GM21528 (cell line): ENCODE measurements around the gene HEPACAM2.

Experiments used
- ATAC-seq: cut with Tn5 transposase; IDR thresholded peaks from one replicate; pipeline ENCODE4 v1.9.1; 2021; ENCODE audit warnings: mild to moderate bottlenecking, moderate library complexity; ENCODE audit not compliant: unreplicated experiment, low FRiP score

HEPACAM2 gene

DNA sequence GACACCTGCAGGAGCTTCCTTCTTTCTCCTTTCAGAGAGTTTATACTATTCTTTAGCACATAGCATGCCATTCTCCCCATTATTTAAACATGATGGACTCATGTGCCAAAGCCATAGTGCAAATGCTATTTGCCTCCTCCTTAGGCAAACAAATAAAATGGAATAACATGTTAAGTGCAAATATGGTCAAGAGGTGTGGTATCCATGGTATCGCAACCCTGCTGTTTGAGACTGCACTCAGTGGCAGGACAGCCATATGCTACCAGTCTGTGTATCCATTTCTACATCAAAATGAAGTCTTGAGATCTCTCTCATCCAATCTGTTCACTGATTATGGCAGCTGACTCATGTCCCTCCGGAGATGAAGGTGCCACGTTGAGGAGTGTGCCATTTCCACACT, 22.8 kb downstream of the HEPACAM2 start:
- ATAC-seq, result no peak

GRCh38 chr7:93202594-93203250, 23.5 kb downstream of the HEPACAM2 start:
- no peak for ATAC-seq

- no peak for ATAC-seq
Observed at GRCh38 chr7:93198472-93198871, 27.8 kb downstream of the HEPACAM2 start.

DNA sequence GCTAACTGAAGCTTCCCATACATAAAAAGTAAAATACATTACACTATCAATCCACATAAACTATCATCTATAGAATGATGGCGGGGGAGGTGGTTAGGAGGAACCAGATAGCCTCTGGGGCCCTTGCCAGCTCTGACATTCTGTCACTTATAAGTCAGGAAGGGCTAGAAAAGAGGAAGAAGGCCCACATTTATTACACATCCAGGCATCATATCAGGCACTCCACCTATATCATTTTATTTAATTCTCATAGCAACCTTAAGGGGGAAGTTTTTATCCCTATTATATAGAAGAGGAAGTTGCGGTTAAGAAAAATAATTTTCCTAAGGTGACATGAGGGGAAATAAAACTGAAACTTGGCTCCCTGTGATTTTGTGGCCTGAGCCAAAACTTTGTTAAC, 29.9 kb downstream of the HEPACAM2 start:
- ATAC-seq, result no peak

GRCh38 chr7:93194386-93194785, 31.9 kb downstream of the HEPACAM2 start:
- ATAC-seq, result no peak

- no peak for ATAC-seq
Observed at GRCh38 chr7:93188870-93189634, 37.2 kb downstream of the HEPACAM2 start.

GRCh38 chr7:93185303-93186027, 40.8 kb downstream of the HEPACAM2 start:
- no peak for ATAC-seq

GRCh38 chr7:93179173-93179572, 47.1 kb downstream of the HEPACAM2 start:
- no peak for ATAC-seq

- ATAC-seq, result no peak
Observed at GRCh38 chr7:93178213-93178612, 48.1 kb downstream of the HEPACAM2 start.

- ATAC-seq, result no peak
Observed at GRCh38 chr7:93176992-93177580, 49.2 kb downstream of the HEPACAM2 start.

- ATAC-seq, result no peak
Observed at GRCh38 chr7:93175219-93175618, 51.0 kb downstream of the HEPACAM2 start.

DNA sequence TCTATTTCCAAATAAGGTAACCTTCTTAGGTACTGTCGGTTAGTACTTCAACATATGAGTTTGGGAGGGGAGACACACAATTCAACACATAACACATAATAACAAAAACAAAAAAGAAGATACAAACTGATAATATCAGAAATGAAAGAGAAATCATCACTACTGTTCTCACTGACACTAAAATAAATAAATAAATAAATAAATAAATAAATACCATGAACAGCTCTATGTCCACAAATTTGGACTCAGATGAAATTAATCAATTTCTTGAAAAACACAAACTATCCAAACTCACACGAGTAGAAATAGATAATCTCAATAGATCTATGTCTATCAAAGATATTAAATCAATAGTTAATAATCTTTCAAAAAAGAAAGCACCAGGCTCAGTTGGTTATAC, 53.6 kb downstream of the HEPACAM2 start:
- no peak for ATAC-seq

DNA sequence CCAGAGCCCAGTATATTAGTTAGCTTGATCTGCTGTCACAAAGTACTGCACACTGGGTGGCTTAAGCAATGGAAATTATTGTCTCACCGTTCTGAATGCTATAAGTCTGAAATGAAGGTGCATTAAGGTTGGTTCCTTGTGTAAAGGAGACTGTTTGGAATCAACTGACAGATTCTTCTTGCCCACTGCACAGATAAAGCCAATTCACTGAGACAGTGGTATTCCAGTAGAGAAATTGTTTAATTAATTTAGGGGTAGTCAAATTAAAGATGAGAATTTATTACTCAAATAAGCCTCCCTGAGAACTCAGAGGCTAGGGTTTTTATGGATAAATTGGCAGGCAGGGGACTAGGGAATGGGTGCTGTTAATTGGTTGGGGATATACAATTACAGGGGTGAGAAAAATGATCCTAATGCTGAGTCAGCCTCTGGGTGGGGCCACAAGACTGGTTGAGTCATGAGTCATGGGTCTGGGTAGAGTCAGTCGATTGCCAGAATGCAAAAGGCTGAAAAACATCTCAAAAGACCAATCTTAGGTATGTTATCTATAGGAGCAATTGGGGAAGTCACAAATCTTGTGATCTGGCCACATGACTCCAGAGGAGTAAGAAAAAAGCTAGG, 54.6 kb downstream of the HEPACAM2 start:
- ATAC-seq, result no peak

- peak; percentile 100 for ATAC-seq
Observed at GRCh38 chr7:93165447-93165846, 60.8 kb downstream of the HEPACAM2 start.

DNA sequence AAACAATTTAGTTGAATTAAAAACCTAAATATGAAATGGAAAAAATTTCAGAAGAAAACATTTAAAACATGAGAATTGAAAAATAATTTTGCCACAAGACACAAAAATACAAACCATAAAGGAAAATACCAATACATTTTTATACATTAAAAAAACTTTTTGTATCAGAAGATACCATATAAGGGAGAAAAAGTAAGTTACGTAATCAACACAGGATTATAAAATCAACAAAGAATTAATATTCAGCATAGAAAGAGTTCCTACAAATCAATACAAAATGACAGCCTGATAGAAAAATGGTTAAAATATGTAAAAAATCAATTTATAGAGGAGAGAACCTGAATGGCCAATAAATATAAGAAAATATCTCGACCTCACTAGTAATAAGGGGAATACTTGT, 61.5 kb downstream of the HEPACAM2 start:
- no peak for ATAC-seq

DNA sequence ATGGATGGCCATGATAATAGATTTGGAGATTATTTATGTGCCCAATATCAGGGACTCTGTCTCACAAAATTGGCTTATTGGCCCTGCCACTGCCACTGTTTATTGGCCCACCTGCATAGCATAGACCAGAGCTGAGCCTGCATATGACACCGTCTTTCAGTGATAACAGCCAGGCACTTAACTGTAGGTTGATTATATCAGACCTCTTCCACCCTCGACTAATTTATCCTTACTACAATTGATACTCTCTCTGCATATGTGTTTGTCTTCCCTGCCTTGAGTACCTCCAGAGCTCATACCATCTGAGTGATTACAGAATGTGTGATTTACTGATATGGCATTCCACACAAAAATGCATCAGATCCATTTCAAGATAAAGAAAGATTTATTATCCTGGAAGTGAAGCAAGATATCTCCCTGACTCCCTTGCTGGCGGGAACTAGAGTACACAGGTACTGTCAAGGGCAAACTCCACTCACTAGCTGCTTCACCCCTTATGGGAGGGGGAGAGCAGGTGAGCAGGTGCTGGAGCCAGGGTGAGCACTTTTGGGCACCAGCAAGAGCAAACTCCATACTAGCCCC, 65.0 kb downstream of the HEPACAM2 start:
- ATAC-seq, result no peak

DNA sequence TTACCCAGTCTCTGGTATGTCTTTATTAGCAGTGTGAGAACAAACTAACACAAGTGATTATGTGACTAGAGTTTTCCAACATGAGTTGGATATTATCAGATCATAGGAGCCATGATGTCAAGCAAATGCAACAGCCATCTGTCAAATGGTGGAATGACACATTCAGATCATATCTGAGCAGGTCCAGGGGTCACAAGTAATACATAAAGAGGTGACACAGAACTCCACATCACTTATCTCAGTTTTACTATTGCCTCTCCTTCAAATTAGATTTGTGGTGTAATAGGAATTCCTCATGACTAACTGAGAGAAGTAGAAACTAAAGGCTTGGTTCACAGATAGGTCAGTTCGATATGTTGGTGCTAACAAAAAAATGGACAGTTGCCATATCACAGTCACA, 65.9 kb downstream of the HEPACAM2 start:
- ATAC-seq, result no peak

GRCh38 chr7:93159490-93159889, 66.8 kb downstream of the HEPACAM2 start:
- ATAC-seq, result no peak

GRCh38 chr7:93156884-93157283, 69.4 kb downstream of the HEPACAM2 start:
- no peak for ATAC-seq

- no peak for ATAC-seq
Observed at GRCh38 chr7:93150200-93150835, 76.0 kb downstream of the HEPACAM2 start.
